ENCODE measurements around the gene MEX3C.

DNA sequence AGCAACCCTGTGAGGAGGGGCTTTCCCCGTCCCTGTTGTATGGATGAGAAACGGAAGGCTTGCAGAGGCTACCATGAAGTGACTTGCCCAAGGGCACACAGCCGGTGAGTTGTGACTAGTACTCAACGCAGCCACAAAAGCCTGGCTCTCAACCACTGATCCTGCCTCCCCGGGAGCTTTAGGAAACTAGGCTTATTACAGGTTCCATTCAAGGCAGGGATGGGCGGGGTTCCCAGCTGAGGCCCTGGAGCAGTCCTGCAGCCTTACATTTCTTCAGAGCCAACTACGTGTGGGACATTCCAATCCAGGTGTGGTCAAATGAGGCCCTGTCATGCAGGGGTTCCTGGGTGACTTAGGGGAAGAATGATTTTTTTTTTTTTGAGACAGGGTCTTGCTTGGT, 59.6 kb downstream of the MEX3C start:
- no peak for TF ChIP-seq POLR2A (IDR thresholded peaks at IDR 0.05)
- TF ChIP-seq, protein P1, sequence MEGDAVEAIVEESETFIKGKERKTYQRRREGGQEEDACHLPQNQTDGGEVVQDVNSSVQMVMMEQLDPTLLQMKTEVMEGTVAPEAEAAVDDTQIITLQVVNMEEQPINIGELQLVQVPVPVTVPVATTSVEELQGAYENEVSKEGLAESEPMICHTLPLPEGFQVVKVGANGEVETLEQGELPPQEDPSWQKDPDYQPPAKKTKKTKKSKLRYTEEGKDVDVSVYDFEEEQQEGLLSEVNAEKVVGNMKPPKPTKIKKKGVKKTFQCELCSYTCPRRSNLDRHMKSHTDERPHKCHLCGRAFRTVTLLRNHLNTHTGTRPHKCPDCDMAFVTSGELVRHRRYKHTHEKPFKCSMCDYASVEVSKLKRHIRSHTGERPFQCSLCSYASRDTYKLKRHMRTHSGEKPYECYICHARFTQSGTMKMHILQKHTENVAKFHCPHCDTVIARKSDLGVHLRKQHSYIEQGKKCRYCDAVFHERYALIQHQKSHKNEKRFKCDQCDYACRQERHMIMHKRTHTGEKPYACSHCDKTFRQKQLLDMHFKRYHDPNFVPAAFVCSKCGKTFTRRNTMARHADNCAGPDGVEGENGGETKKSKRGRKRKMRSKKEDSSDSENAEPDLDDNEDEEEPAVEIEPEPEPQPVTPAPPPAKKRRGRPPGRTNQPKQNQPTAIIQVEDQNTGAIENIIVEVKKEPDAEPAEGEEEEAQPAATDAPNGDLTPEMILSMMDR (IDR thresholded peaks at IDR 0.05) = no peak
